NOMO-1 (cell line): ENCODE results near the gene TNF.
A peak's percentile ranks its signal among the peaks of the same experiment; 100 is the strongest.
"Not testable (repeated sequence)": the region's sequence is repeated elsewhere in the genome, so short reads cannot be mapped to it uniquely, and the experiment has no call there.

ENCODE experiments used
- DNase-seq, 2 experiments: peaks; one replicate each; lab custom pipeline; 2025; ENCODE audit not compliant: unreplicated experiment in 2 of 2; lab: John Stamatoyannopoulos, UW

Gene TNF

DNA sequence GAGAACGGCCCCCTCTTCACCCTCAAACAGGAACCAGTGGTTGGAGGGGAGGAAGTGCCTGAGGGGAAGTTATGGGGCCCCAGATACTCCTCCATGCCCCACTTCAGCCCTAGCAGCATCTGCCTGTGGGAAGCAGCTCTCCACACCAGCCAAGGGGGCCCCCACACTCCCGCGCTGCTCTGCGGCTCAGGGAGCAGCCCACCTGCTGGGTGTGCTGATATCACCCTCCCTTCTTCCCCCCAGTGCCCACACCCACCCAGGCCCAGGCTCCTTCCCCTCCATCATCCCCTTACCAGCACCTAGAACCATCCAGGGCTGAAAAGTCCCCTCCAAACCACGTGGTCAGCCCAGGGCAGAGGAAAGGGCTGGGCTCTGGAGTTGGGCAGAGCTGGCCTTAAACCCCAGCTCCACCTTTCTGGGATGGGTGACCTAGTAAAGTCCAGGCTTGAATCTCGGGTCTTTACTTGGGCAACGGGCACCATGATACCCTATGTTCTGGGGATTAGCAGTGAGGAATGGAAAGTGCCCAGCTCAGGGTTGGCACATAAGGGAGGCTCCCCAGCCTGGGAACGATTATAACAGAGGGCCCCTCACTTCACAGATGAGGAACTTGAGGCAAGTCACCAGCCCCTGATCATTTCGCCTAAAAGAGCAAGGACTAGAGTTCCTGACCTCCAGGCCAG, 11.4 kb downstream of the TNF start:
- DNase-seq, result peak; percentile 88 to 90

DNA sequence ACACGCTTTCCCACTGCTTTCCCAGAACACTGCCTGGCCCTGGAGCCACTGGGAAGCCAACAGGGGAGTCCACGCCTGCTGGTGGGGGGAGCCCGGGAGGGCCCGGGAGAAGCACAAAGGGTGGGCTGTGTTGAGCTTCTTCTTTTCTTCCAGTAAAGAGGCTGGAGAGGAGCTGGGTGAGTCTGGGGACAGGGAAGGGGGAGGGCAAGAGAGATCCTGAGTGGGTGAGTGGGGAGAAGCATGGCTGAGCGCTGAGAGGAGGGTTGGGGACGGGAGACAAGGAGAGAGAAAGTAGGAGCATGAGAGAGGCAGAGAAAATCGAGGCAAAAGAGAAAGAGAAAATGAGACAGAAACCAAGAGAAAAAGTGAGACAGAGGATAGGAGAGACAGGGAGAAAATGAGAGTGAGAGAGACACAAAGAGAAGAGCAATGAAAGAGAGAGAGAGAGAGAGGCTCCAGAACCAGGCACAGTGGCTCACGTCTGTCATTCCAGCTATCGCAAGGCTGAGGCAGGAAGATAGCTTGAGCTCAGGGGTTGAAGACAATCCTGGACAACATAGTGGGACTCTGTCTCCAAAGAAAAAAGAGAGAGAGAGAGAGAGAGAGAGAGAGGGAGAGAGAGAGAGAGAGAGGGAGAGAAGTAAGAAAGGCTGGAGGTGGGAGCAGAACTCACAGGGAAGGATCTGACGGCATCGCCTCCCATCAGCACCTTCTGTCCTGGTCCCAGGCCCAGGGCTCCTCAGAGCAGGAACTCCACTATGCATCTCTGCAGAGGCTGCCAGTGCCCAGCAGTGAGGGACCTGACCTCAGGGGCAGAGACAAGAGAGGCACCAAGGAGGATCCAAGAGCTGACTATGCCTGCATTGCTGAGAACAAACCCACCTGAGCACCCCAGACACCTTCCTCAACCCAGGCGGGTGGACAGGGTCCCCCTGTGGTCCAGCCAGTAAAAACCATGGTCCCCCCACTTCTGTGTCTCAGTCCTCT, 12.7 kb downstream of the TNF start:
- DNase-seq, result no peak

DNA sequence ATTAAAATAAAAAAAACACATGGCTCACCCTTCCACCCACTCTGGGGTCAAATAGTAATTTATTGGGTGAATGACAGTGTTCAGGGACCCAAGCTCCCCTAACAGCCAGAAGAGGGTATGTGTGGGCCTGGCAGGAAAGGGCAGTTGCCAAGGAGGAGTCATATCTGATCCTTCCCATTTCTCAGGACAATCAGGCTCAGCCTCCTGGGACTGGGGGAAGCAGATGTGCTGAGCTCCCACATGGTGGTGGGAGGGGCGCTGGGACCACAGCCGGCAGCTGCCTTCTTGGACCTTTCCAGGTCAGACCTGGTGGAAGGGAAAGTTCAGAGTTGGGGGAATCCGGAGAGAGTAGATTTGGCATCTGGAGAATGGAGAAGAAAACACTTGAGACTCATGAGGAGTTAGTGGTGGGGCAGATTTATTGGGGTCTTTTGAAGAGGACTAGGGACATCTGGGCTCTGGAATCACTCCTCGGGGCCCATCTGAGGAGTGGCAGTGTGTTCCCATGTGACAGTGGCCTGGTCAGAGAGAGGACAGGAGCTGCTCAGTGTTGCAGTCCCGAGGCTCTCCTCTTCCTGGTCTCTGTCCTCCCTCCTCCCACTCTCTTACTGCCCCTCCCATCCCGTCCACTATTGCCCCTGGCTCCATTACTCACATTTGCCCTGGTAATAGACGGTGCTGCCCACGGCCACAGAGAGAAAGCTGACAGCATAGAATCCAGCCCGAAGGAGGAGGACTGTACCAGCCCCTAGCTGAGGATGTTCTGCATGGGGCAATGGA, 13.7 kb downstream of the TNF start:
- no peak for DNase-seq

DNA sequence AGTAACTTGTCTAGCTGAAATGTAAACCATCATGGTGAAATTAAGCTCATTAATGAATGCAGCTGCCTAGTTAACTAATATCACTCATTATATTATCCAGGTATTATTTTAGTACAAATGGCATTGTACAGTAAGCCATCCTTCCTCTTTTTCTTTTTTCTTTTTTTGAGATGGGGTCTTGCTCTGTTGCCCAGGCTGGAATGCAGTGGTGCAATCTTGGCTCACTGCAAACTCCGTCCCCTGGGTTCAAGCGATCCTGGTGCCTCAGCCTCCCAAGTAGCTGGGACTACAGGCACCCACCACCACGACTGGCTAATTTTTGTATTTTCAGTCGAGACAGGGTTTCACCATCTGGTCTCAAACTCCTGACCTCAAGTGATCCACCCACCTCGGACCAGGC, 15.3 kb downstream of the TNF start:
- not testable (repeated sequence) for DNase-seq

DNA sequence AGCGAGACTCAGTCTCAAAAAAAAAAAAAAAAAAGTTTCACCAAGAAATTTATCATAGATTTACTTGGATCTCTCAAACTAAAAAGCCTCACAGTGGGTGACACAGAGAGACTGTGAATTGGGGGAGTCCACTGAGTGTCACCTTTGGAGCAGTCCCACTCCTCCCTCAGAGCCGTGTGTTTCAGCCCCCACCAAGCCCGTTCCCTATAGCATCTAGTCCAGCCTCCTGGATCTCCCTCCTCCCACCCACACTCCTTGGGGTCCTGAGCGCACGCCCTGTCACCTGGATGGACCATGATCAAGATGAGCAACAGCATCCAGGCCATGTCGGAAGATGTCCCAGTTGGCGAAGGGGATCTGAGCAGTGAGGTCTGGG, 17.0 kb downstream of the TNF start:
- no peak for DNase-seq

DNA sequence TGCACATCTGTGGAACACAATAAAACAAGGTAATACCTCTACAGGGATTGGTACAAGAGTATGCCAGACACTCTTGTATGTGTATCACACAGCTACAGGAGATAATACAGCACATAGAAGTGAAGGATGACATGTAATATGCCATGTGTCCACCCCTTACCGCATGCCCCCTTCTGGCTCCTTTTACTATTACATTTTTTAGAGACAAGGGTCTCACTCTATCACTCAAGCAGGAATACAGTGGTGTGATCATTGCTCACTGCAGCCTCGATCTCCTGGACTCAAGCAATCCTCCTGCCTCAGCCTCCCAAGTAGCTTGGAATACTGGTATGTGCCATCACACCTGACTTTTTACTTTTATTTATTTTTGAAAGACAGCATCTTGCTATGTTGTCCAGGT, 21.6 kb downstream of the TNF start:
- peak; percentile 70 to 80 for DNase-seq

DNA sequence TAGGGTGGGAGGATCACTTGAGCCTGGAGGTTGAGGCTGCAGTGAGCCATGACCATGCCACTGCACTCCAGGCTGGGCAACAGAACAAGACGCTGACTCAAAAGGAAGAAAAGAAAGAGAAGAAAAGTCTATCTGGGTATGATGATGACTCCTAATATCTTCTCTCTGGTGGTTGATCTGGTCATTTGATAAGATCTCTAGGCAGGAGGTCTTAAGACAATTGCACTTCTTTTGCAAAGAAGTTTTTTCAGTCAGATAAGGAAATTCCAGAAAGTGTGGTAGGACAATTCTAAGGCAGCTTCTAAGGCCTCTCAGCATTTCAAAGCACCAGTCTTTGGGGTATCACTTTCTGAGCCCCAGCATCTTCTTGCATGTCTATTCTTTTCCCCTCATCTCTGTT, 32.0 kb downstream of the TNF start:
- no peak for DNase-seq

DNA sequence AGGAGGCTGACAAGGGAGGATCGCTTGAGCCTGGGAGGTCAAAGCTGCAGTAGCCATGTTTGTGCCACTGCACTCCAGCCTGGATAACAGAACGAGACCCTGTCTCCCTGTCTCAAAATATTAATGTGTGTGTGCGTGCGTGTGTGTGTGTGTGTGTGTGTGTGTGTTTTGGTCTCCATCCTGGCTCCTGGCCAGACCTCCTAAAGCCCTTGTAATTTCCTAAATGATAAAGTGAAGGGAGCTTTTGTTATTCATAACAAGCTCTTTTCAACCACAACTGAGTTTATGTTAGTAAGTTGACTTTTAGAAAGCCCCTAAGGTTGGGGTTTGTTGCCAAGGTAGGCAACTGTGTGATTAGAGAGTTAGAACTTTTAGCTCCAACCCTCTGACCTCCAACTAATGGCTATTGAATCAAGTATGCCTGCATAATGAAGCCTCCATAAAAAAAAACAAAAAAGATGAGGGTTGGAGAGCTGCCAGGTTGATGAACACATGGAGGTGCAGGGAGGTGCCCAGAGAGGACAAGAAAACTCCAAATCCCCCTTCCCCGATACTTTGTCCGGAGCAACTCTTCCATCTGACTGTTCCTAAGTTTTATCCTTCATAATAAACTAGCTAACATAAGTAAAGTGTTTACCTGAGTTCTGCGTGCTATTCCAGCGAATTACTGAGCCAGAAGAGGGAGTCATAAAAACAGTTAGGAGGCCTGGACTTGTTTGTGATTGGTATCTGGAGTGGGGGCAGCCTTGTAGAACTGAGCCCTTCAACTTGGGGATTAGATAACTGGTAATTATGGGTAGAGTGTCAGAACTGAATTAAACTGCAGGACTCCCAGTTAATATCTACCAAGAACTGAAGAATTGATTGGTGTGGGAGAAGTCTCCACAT, 34.4 kb downstream of the TNF start:
- DNase-seq, result no peak

DNA sequence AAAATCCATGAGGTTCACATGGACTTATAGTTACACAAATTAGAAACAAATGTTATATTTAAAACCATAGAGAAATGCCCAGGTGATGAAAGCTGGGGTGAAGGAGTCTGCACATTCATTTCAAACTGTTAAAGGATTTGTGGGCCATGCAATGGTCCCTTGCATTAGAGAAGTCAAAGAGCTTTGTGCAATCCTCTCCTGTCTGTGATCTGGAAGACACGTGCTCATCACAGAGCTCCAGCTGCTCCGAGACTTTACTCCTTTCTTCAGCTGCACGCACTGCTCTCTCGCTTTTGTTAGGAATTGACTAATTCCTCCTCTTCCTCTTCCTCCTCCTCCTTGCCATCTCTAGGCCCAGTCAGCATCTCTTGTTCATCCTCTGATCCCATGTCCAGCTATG, 35.6 kb downstream of the TNF start:
- DNase-seq, result no peak

DNA sequence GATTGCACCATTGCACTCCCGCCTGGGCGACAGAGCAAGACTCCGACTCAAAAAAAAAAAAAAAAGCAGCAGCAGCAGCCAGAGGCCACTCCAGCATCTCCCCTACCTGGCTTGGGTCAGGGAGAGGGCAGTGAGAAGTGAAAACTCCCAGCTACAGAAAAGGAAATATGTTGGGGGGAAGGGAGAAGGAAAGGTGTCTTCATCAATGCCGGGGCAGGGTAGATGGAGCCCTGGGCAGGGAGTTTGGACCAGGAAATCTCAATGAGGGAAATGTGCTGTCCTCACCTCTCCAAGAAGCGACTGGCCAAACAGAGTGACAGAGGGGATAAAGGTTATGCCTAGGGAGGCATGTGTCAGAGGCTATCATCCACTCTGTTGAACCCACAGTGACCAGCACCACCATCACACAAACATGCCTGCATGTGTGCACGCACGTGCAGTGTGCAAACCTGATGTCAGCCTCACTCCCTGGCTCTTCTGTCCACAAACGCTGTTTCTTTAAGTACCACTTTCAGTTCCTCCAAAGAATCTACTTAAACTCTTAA, 38.8 kb downstream of the TNF start:
- DNase-seq, result peak; percentile 47 to 67

DNA sequence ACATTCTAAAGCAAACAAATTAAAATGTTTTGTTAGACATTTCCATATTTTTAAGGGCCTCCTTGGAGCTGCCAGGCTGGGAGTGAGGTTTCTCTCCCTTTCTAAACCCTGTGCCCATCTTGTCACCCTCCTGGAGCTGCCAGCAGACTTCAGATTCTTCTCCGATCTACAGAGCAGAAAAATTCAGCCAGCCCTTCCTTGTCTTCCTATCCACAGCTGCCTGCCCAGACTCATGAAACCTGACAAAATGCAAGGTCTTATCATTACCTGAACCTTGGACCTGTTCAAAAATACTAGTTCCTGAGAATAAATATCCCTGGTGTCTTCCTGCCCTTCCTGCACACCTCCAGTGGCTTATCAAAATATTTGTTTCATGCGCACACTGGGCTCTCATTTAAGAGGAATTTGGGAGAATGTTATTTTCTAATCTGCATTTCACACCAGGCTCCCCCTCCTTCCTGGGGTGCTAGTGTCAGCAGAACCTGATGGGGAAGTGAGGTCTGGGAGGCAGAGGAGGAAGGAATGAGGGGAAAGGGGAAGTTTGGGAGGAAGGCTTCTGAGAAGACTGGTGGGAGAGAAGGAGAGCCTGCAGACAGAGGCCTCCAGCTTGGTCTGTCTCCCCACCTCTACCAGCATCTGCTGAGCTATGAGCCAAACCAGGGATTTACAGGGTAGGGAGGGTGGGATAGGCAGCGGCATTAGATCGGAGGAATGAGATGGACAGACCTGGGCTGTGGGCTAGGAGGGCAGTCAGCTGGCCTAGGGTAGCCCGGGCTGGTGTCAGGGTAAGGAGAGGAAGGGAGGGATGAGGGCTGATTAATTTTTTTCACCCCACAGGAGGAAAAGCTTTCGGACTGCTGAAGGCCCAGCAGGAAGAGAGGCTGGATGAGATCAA, 39.6 kb downstream of the TNF start, which contains the start of gene AIF1:
TSS of gene AIF1 (plus strand) at position 551 of the 895 bp plus-strand sequence. CDS start at position 647, 96 bp downstream.
- peak in 1 of 2 experiments; percentile 67 for DNase-seq

DNA sequence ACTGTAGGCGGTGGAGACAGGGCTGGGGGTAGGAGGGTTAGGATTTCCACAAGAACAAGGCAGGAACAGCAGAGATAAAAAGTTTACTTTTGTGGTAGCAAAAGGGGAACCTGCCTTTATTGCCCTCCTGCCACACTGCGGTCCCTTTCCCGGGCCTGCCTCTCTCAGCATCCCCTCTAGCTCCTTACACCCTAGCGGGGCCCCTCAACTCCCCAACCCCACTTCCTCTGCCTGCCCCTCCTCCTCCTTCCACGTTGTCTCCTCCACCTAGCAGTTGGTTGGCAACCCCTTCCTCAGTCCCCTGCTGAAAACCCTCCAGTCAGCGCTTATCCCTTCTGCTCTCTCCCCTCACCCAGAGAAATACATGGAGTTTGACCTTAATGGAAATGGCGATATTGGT, 40.4 kb downstream of the TNF start:
- peak; percentile 91 to 92 for DNase-seq

DNA sequence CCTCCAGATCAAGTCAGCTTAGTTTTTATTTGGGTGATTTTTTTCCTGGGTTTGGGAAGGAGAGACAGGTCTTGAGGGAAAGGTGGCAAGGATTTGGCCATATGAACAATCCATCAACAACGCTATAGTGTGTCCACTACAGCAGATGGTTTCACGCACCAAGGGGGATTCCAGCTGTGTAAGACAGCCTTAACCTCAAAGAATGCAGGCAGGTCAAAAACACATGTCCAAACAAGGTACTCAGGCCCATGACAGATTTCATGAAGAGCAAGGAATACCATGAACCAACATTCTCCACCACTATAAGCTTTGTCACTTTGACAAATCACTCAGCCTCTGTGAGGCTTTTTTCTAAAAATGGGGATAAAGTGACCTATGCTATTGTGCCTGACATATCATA, 41.6 kb downstream of the TNF start:
- no peak for DNase-seq

DNA sequence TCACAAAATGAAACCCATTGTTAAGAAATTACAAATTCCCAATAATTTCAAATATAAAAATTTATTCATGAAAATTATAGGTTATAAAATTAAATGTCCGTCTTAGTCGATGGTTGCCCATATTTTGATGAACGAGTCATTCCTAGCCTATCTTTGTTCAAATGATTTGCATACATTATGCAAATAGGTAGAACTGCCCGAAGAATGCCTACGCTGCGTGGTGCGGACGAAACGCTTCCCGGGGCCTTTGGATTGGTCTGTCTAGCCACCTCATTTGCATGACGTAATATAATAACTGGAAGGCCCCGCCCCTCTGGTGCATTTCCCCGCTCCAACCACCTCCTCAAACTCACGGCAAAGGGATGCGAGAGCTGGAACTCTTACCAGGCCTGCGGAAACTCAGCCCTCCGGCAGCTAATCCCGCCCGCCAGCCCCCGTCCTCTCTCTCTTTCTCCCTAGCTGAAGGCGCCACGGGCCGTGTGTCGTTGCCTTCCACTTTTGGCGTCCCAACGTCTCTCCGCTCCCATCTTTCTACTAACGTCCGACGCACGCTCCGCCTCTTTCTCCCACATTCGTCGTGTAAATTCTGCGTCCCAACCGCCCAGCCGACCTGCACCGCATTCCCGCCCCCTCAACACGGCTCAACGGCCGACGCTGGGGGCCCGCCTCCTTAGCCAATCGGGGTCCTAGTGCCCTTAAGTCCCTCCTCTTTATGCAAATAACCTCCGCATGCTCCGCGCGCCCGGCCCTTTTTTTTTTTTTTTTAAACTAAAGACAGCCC, 44.6 kb downstream of the TNF start:
- peak; percentile 99 for DNase-seq

DNA sequence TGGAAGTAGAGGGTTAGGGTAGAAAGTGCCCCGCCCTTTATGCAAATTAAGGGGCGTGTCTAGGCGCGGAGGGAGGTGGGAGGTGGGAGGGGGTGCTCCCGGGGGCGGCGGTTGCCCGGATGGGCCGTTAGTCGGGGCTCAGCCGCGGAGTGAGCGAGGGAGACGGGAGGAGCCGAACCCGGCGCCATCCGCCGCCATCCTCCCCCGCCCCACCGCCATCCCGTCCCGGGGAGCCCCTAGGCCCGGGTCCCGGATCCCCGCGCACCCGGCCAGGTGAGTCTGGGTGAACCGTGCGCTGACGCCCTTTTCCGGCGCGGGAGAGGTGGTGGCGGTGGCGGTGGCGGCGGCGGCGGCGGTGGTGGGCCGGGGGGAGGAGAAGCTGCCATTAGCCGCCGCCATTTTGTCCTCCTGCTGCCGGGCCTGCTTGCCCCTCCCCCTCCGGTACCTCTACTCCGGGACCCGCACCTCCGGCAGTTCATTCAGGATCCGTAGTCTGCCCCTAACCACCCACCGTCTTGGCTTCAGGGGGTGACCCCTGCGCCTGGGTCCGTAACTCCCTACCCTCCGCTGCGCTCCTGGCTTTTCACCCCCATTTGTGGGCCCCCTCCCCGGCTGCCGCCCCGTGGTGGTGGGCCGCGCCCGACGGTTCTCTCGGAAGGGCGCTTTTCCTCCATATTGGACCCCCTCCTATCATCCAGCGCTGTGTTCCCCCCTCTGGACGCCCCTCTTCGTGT, 45.4 kb downstream of the TNF start, which contains the start of gene PRRC2A:
TSS of gene PRRC2A (plus strand) at position 130 of the 734 bp plus-strand sequence. CDS start 2,075 bp downstream, outside the sequence.
- DNase-seq, result peak; percentile 66 to 69

DNA sequence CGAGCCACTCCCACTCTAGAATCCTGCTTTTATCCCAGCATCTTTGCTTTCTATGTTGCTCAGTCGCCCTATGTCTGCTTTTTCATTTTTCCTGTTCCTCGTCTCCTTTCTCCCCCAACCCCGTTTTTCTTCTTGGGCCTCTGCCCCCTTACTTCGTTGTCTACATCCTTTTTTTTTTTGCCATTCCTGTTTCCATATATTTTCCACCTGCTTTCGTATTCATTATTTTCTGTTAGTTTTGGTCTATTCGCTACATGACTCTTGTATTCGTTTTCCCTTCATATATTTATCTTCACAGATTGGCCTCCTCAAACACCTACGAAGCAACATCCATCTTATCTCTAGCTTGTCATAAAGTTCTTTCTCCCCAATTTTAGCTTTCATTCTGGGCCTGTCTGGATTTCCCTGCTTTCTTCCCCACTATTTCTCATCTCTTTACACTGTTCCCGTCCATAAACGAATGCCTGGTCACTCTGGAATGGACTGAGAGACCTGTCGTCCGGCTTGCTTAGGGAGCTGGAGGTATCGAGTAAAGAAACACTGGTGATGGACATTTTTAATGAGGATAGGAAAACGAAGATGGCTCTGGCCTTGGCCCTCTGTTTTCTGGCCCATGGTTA, 46.1 kb downstream of the TNF start:
- DNase-seq, result no peak

DNA sequence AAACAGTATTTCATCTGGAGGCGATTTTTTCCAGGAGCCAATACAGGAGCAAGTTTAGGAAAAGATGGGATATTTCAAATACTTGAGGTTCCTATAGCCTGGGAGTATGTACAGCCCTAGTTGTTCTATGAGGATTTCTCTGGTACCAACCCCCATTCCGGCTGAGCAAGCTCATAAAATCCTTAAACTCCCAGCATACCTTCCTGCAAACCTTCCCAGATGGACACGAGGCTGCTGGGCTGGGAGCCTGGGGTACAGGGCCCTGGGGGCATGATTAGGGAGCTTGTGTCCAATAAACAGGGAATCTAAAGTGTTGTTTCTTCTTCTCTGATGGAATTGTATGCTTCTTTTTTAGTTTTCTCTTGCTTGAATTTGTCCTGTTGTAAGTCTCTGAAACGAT, 46.6 kb downstream of the TNF start:
- DNase-seq, result no peak
